ENCODE data around the gene GGCX.

GGCX gene

GRCh38 chr2:85523903-85524335 lies 37.4 kb downstream of the GGCX start:
- no peak overlapping the region for H3K4me2 ChIP-seq (ENCODE audit: insufficient read depth, low read length)

GRCh38 chr2:85523062-85523902 lies 38.0 kb downstream of the GGCX start:
- Histone ChIP-seq H3K27ac (ENCODE audit: low read length) (no peak overlapping the region), H3K9ac (ENCODE audit: low read depth, low read length) (no peak overlapping the region), H3K79me2 (ENCODE audit: insufficient read depth, low read length) (no peaks in the 10 kb centered on the region), H4K20me1 (ENCODE audit: insufficient read depth, low read length) (no peaks in the 10 kb centered on the region), H3K36me3 (ENCODE audit: insufficient read depth, low read length) (no peaks in the 10 kb centered on the region), H3K27me3 (ENCODE audit: insufficient read depth, low read length, poor library complexity) (no peaks in the 10 kb centered on the region), H2AFZ (ENCODE audit: low read depth, low read length) (no peak overlapping the region), H3K9me3 (ENCODE audit: insufficient read depth, low read length, severe bottlenecking) (no peaks in the 10 kb centered on the region), H3K4me1 (ENCODE audit: insufficient read depth, low read length) (peaks cover 12% of the 10 kb centered on the region), H3K4me2 (ENCODE audit: insufficient read depth, low read length) (no peak overlapping the region), H3K4me3 (ENCODE audit: low read depth in 1 of 2, low read length in 2 of 2) (no peak overlapping the region)
- no peak for DNase-seq
- no peak for ATAC-seq (ENCODE audit: insufficient read depth, low read depth)
- no peak for TF ChIP-seq CTCF (IDR thresholded peaks at IDR 0.05; ENCODE audit: borderline replicate concordance, extremely low read depth, low read length, poor library complexity, severe bottlenecking)
- no peak for TF ChIP-seq EZH2 (IDR thresholded peaks at IDR 0.05; ENCODE audit: borderline replicate concordance, low read depth, low read length, severe bottlenecking)

More at GRCh38 chr2:85523903-85524335, 37.4 kb downstream of the GGCX start:
- H3K9me3 ChIP-seq (ENCODE audit: insufficient read depth, low read length, severe bottlenecking): no peaks in the 10 kb centered on the region
- no peak for ATAC-seq (ENCODE audit: insufficient read depth, low read depth)
- H3K36me3 ChIP-seq (ENCODE audit: insufficient read depth, low read length): no peaks in the 10 kb centered on the region
- no peak overlapping the region for H3K27ac ChIP-seq (ENCODE audit: low read length)
- no peaks in the 10 kb centered on the region for H3K79me2 ChIP-seq (ENCODE audit: insufficient read depth, low read length)
- H4K20me1 ChIP-seq (ENCODE audit: insufficient read depth, low read length): no peaks in the 10 kb centered on the region
- no peak overlapping the region for H3K4me3 ChIP-seq (ENCODE audit: low read depth in 1 of 2, low read length in 2 of 2)
- no peak for DNase-seq
- no peaks in the 10 kb centered on the region for H3K27me3 ChIP-seq (ENCODE audit: insufficient read depth, low read length, poor library complexity)
- H3K9ac ChIP-seq (ENCODE audit: low read depth, low read length): no peak overlapping the region
- peak overlapping the region; percentile 51; the same call in 1 of the 2 replicates for H2AFZ ChIP-seq (ENCODE audit: low read depth, low read length)
- peaks cover 12% of the 10 kb centered on the region for H3K4me1 ChIP-seq (ENCODE audit: insufficient read depth, low read length)
- no peak for TF ChIP-seq CTCF (IDR thresholded peaks at IDR 0.05; ENCODE audit: borderline replicate concordance, extremely low read depth, low read length, poor library complexity, severe bottlenecking)

GRCh38 chr2:85522090-85522647 lies 39.1 kb downstream of the GGCX start:
- Histone ChIP-seq H3K36me3 (ENCODE audit: insufficient read depth, low read length) (no peaks in the 10 kb centered on the region), H3K4me1 (ENCODE audit: insufficient read depth, low read length) (peaks cover 12% of the 10 kb centered on the region), H3K79me2 (ENCODE audit: insufficient read depth, low read length) (no peaks in the 10 kb centered on the region), H3K4me2 (ENCODE audit: insufficient read depth, low read length) (no peak overlapping the region), H3K9me3 (ENCODE audit: insufficient read depth, low read length, severe bottlenecking) (no peaks in the 10 kb centered on the region), H2AFZ (ENCODE audit: low read depth, low read length) (no peak overlapping the region), H3K4me3 (ENCODE audit: low read depth in 1 of 2, low read length in 2 of 2) (no peak overlapping the region), H3K27ac (ENCODE audit: low read length) (no peak overlapping the region), H4K20me1 (ENCODE audit: insufficient read depth, low read length) (no peaks in the 10 kb centered on the region), H3K27me3 (ENCODE audit: insufficient read depth, low read length, poor library complexity) (no peaks in the 10 kb centered on the region), H3K9ac (ENCODE audit: low read depth, low read length) (no peak overlapping the region)
- no peak for TF ChIP-seq EZH2 (IDR thresholded peaks at IDR 0.05; ENCODE audit: borderline replicate concordance, low read depth, low read length, severe bottlenecking)
- no peak for DNase-seq
- ATAC-seq (ENCODE audit: insufficient read depth, low read depth): no peak

GRCh38 chr2:85516653-85517389 lies 44.5 kb downstream of the GGCX start:
- no peaks in the 10 kb centered on the region for H3K9me3 ChIP-seq (ENCODE audit: insufficient read depth, low read length, severe bottlenecking)
- H3K27me3 ChIP-seq (ENCODE audit: insufficient read depth, low read length, poor library complexity): no peaks in the 10 kb centered on the region
- H2AFZ ChIP-seq (ENCODE audit: low read depth, low read length): no peak overlapping the region
- H3K36me3 ChIP-seq (ENCODE audit: insufficient read depth, low read length): no peaks in the 10 kb centered on the region
- ATAC-seq (ENCODE audit: insufficient read depth, low read depth): no peak
- no peaks in the 10 kb centered on the region for H4K20me1 ChIP-seq (ENCODE audit: insufficient read depth, low read length)
- H3K9ac ChIP-seq (ENCODE audit: low read depth, low read length): no peak overlapping the region
- DNase-seq: no peak
- no peak overlapping the region for H3K4me2 ChIP-seq (ENCODE audit: insufficient read depth, low read length)
- TF ChIP-seq EZH2 (IDR thresholded peaks at IDR 0.05; ENCODE audit: borderline replicate concordance, low read depth, low read length, severe bottlenecking): no peak
- TF ChIP-seq CTCF (IDR thresholded peaks at IDR 0.05; ENCODE audit: borderline replicate concordance, extremely low read depth, low read length, poor library complexity, severe bottlenecking): no peak
- H3K79me2 ChIP-seq (ENCODE audit: insufficient read depth, low read length): no peaks in the 10 kb centered on the region
- no peak overlapping the region for H3K4me3 ChIP-seq (ENCODE audit: low read depth in 1 of 2, low read length in 2 of 2)
- H3K27ac ChIP-seq (ENCODE audit: low read length): no peak overlapping the region
- H3K4me1 ChIP-seq (ENCODE audit: insufficient read depth, low read length): no peaks in the 10 kb centered on the region
